HEK293 (cell line): ENCODE results near the gene SLC5A1.

Source experiments
- CTCF ChIA-PET: fragments of 350-600 bp; formaldehyde crosslinking; extraction: SDS; loops from one replicate; lab custom pipeline; 2021; ENCODE audit warnings: antibody characterized with exemption; lab: Yijun Ruan, JAX
- POLR2A ChIA-PET: fragments of 300-600 bp; formaldehyde crosslinking; extraction: SDS; loops from one replicate; lab custom pipeline; 2020; ENCODE audit warnings: antibody characterized with exemption, inconsistent platforms; lab: Yijun Ruan, JAX
- H3K27ac ChIP-seq: fragments of 200-500 bp; sonication (Bioruptor generic); 2 replicates; pipeline ENCODE4 v1.5.1; 2014; ENCODE audit warnings: low read depth, low read length, control low read depth, inconsistent platforms; ENCODE audit errors: extremely low read depth
- H3K36me3 ChIP-seq, 2 experiments: fragments of 200-500 bp in 1 of 2; sonication (Bioruptor generic) in 1 of 2; 1 replicate in 1 of 2; 2 replicates in 1 of 2; pipeline ENCODE4 v1.5.1; 2014 to 2017; ENCODE audit warnings: inconsistent platforms in 2 of 2, low read length in 2 of 2; ENCODE audit not compliant: control insufficient read depth in 2 of 2, insufficient read depth in 1 of 2
- H3K4me1 ChIP-seq: fragments of 200-500 bp; sonication (Bioruptor generic); 2 replicates; pipeline ENCODE4 v1.5.1; 2014; ENCODE audit warnings: mild to moderate bottlenecking, low read length, inconsistent platforms; ENCODE audit not compliant: control insufficient read depth, insufficient read depth
- H3K4me3 ChIP-seq: 2 replicates; pipeline ENCODE4 v1.5.1; 2011; ENCODE audit warnings: low read depth, mild to moderate bottlenecking, control low read depth, low read length, moderate library complexity
- H3K9me3 ChIP-seq: fragments of 200-500 bp; sonication (Bioruptor generic); 2 replicates; pipeline ENCODE4 v1.5.1; 2014; ENCODE audit warnings: low read depth, low read length, inconsistent platforms; ENCODE audit not compliant: control insufficient read depth, insufficient read depth
- KLF7 ChIP-seq: fragments of 450-650 bp; formaldehyde crosslinking; IDR thresholded peaks from 2 replicates; pipeline ENCODE4 v1.5.1; 2016; ENCODE audit warnings: missing biosample characterization, missing genetic modification characterization, borderline replicate concordance
- KLF9 ChIP-seq: fragments of 450-650 bp; formaldehyde crosslinking; IDR thresholded peaks from 2 replicates; pipeline ENCODE4 v1.5.1; 2016; ENCODE audit warnings: missing biosample characterization, missing genetic modification characterization, low read depth
- SETDB1 ChIP-seq: IDR thresholded peaks from one replicate; pipeline ENCODE4 v1.6.1; 2017; ENCODE audit warnings: mild to moderate bottlenecking, low read length, moderate library complexity, mixed read lengths; ENCODE audit not compliant: insufficient read length
- YY1 ChIP-seq: fragments of 450-650 bp; formaldehyde crosslinking; IDR thresholded peaks from 2 replicates; pipeline ENCODE4 v1.5.1; 2018; ENCODE audit warnings: missing biosample characterization, missing genetic modification characterization
- ZBTB7A ChIP-seq: fragments of 450-650 bp; formaldehyde crosslinking; IDR thresholded peaks from 2 replicates; pipeline ENCODE4 v1.5.1; 2016; ENCODE audit warnings: low read depth, missing biosample characterization, missing genetic modification characterization
- ZBTB8A ChIP-seq: fragments of 450-650 bp; formaldehyde crosslinking; IDR thresholded peaks from 2 replicates; pipeline ENCODE4 v1.5.1; 2016; ENCODE audit warnings: missing biosample characterization, missing genetic modification characterization
- ZFP3 ChIP-seq: fragments of 450-650 bp; formaldehyde crosslinking; IDR thresholded peaks from 2 replicates; pipeline ENCODE4 v1.5.1; 2016; ENCODE audit warnings: low read depth, missing biosample characterization, missing genetic modification characterization
- ZNF138 ChIP-seq: fragments of 450-650 bp; formaldehyde crosslinking; IDR thresholded peaks from 2 replicates; pipeline ENCODE4 v1.5.1; 2016; ENCODE audit warnings: missing biosample characterization, missing genetic modification characterization, borderline replicate concordance
- ZNF16 ChIP-seq: fragments of 450-650 bp; formaldehyde crosslinking; IDR thresholded peaks from 2 replicates; pipeline ENCODE4 v1.5.1; 2016; ENCODE audit warnings: low read depth, missing biosample characterization, missing genetic modification characterization
- ZNF18 ChIP-seq: fragments of 450-650 bp; formaldehyde crosslinking; IDR thresholded peaks from 2 replicates; pipeline ENCODE4 v1.5.1; 2016; ENCODE audit warnings: missing biosample characterization, missing genetic modification characterization
- ZNF19 ChIP-seq: fragments of 450-650 bp; formaldehyde crosslinking; IDR thresholded peaks from 2 replicates; pipeline ENCODE4; 2016; ENCODE audit warnings: missing biosample characterization, missing genetic modification characterization, low read depth
- ZNF221 ChIP-seq: fragments of 450-650 bp; formaldehyde crosslinking; IDR thresholded peaks from 2 replicates; pipeline ENCODE4 v1.5.1; 2017; ENCODE audit warnings: missing biosample characterization, missing genetic modification characterization, borderline replicate concordance
- ZNF248 ChIP-seq: fragments of 450-650 bp; formaldehyde crosslinking; IDR thresholded peaks from 2 replicates; pipeline ENCODE4 v1.5.1; 2017; ENCODE audit warnings: missing biosample characterization, missing genetic modification characterization
- ZNF266 ChIP-seq: fragments of 450-650 bp; formaldehyde crosslinking; IDR thresholded peaks from 2 replicates; pipeline ENCODE4 v1.5.1; 2016; ENCODE audit warnings: missing biosample characterization, missing genetic modification characterization, low read depth
- ZNF311 ChIP-seq: fragments of 450-650 bp; formaldehyde crosslinking; IDR thresholded peaks from 2 replicates; pipeline ENCODE4 v1.5.1; 2017; ENCODE audit warnings: missing biosample characterization, missing genetic modification characterization, borderline replicate concordance
- ZNF501 ChIP-seq: fragments of 450-650 bp; formaldehyde crosslinking; IDR thresholded peaks from 2 replicates; pipeline ENCODE4 v1.5.1; 2016; ENCODE audit warnings: missing biosample characterization, missing genetic modification characterization
- ZNF530 ChIP-seq: fragments of 450-650 bp; formaldehyde crosslinking; IDR thresholded peaks from 2 replicates; pipeline ENCODE4 v1.5.1; 2016; ENCODE audit warnings: low read depth, missing biosample characterization, missing genetic modification characterization
- ZNF555 ChIP-seq: fragments of 450-650 bp; formaldehyde crosslinking; conservative IDR thresholded peaks from 2 replicates; pipeline ENCODE4 v1.5.1; 2017; ENCODE audit warnings: missing biosample characterization, mild to moderate bottlenecking, missing genetic modification characterization, inconsistent platforms
- ZNF571 ChIP-seq: fragments of 450-650 bp; formaldehyde crosslinking; IDR thresholded peaks from 2 replicates; pipeline ENCODE4 v1.5.0; 2017; ENCODE audit warnings: missing biosample characterization, missing genetic modification characterization
- ZNF600 ChIP-seq: fragments of 450-650 bp; formaldehyde crosslinking; IDR thresholded peaks from 2 replicates; pipeline ENCODE4 v1.5.1; 2016; ENCODE audit warnings: missing biosample characterization, missing genetic modification characterization
- ZNF792 ChIP-seq: fragments of 450-650 bp; formaldehyde crosslinking; IDR thresholded peaks from 2 replicates; pipeline ENCODE4 v1.5.1; 2016; ENCODE audit warnings: missing biosample characterization, missing genetic modification characterization
- TF ChIP-seq, protein P1 (sequence below): fragments of 450-650 bp; formaldehyde crosslinking; IDR thresholded peaks from 2 replicates; pipeline ENCODE4 v1.5.1; 2016; ENCODE audit warnings: missing biosample characterization, missing genetic modification characterization, low read depth
- TF ChIP-seq, protein P2 (sequence below): fragments of 450-650 bp; formaldehyde crosslinking; IDR thresholded peaks from 2 replicates; pipeline ENCODE4 v1.5.1; 2016; ENCODE audit warnings: missing biosample characterization, missing genetic modification characterization
- TF ChIP-seq, protein P3 (sequence below): fragments of 450-650 bp; formaldehyde crosslinking; IDR thresholded peaks from 2 replicates; pipeline ENCODE4 v1.5.1; 2016; ENCODE audit warnings: missing biosample characterization, missing genetic modification characterization
- TF ChIP-seq, protein P4 (sequence below): fragments of 450-650 bp; formaldehyde crosslinking; IDR thresholded peaks from 2 replicates; pipeline ENCODE4 v1.5.1; 2016; ENCODE audit warnings: missing biosample characterization, missing genetic modification characterization
- TF ChIP-seq, protein P5 (sequence below): fragments of 450-650 bp; formaldehyde crosslinking; IDR thresholded peaks from 2 replicates; pipeline ENCODE4 v1.5.1; 2016; ENCODE audit warnings: missing biosample characterization, missing genetic modification characterization

Gene SLC5A1

DNA sequence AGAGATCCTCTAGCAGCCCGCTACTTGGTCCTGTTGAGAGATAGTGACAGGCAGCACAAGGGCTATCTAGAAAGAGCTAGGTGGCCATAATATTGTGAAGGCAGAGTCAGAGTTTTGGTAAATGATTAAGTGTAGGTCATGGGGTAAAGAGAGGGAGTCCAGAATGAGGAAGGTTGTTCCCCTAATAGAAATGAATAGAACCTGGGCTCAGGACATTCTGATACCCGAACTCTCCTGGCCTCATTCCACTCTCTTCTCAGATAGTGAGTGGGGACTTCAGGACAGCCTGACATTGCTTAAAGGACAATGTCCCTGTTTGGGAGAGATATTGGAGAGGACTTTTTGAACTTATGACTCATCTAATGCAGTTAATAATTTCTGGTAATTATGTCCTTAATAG, 20.6 kb downstream of the SLC5A1 start:
- Histone ChIP-seq H3K27ac (no peak overlapping the region), H3K36me3 (no peaks in the 10 kb centered on the region), H3K4me3 (no peak overlapping the region), H3K4me1 (no peaks in the 10 kb centered on the region), H3K9me3 (no peaks in the 10 kb centered on the region)
- CTCF ChIA-PET = no interaction called here
- TF ChIP-seq, protein P1, sequence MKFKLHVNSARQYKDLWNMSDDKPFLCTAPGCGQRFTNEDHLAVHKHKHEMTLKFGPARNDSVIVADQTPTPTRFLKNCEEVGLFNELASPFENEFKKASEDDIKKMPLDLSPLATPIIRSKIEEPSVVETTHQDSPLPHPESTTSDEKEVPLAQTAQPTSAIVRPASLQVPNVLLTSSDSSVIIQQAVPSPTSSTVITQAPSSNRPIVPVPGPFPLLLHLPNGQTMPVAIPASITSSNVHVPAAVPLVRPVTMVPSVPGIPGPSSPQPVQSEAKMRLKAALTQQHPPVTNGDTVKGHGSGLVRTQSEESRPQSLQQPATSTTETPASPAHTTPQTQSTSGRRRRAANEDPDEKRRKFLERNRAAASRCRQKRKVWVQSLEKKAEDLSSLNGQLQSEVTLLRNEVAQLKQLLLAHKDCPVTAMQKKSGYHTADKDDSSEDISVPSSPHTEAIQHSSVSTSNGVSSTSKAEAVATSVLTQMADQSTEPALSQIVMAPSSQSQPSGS (tag by site-specific recombination) = no peak
- TF ChIP-seq ZBTB8A (tag by site-specific recombination) = no peak
- no peak for TF ChIP-seq ZNF501 (tag by site-specific recombination)
- no peak for TF ChIP-seq ZFP3 (tag by site-specific recombination)
- no peak for TF ChIP-seq ZNF266
- no peak for TF ChIP-seq ZNF16 (tag by site-specific recombination)
- TF ChIP-seq ZNF18 (tag by site-specific recombination) = no peak
- TF ChIP-seq, protein P2, sequence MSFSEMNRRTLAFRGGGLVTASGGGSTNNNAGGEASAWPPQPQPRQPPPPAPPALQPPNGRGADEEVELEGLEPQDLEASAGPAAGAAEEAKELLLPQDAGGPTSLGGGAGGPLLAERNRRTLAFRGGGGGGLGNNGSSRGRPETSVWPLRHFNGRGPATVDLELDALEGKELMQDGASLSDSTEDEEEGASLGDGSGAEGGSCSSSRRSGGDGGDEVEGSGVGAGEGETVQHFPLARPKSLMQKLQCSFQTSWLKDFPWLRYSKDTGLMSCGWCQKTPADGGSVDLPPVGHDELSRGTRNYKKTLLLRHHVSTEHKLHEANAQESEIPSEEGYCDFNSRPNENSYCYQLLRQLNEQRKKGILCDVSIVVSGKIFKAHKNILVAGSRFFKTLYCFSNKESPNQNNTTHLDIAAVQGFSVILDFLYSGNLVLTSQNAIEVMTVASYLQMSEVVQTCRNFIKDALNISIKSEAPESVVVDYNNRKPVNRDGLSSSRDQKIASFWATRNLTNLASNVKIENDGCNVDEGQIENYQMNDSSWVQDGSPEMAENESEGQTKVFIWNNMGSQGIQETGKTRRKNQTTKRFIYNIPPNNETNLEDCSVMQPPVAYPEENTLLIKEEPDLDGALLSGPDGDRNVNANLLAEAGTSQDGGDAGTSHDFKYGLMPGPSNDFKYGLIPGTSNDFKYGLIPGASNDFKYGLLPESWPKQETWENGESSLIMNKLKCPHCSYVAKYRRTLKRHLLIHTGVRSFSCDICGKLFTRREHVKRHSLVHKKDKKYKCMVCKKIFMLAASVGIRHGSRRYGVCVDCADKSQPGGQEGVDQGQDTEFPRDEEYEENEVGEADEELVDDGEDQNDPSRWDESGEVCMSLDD = no peak
- no peak for TF ChIP-seq ZNF530 (tag by site-specific recombination)
- TF ChIP-seq ZNF792 (tag by site-specific recombination) = no peak
- no peak for TF ChIP-seq ZNF138 (tag by site-specific recombination)
- no peak for TF ChIP-seq ZNF248
- no peak for TF ChIP-seq SETDB1
- POLR2A ChIA-PET = interaction anchor here (0.6 kb wide), 1 partner anchor 19 kb away, joined by 7 read pairs; no protein-coding TSS in a partner anchor

- CTCF ChIA-PET = interaction anchor here (0.6 to 1.3 kb wide), 2 partner anchors 19 to 90 kb away, joined by 4 to 5 read pairs; no protein-coding TSS in a partner anchor
- no peak for TF ChIP-seq ZNF19 (tag by site-specific recombination)
- no peak for TF ChIP-seq ZNF311 (tag by site-specific recombination)
- no peak for TF ChIP-seq KLF7 (tag by site-specific recombination)
- TF ChIP-seq, protein P3, sequence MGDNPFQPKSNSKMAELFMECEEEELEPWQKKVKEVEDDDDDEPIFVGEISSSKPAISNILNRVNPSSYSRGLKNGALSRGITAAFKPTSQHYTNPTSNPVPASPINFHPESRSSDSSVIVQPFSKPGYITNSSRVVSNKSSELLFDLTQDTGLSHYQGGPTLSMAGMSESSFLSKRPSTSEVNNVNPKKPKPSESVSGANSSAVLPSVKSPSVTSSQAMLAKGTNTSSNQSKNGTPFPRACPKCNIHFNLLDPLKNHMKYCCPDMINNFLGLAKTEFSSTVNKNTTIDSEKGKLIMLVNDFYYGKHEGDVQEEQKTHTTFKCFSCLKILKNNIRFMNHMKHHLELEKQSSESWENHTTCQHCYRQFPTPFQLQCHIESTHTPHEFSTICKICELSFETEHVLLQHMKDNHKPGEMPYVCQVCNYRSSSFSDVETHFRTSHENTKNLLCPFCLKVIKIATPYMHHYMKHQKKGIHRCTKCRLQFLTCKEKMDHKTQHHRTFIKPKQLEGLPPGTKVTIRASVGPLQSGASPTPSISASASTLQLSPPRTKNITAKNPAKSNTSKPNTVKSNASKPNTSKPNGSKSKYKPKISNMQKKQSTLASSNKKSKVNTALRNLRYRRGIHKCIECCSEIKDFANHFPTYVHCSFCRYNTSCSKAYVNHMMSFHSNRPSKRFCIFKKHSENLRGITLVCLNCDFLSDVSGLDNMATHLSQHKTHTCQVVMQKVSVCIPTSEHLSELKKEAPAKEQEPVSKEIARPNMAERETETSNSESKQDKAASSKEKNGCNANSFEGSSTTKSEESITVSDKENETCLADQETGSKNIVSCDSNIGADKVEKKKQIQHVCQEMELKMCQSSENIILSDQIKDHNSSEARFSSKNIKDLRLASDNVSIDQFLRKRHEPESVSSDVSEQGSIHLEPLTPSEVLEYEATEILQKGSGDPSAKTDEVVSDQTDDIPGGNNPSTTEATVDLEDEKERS (tag by site-specific recombination) = no peak
- TF ChIP-seq ZNF221 (tag by site-specific recombination) = no peak
- no peak for TF ChIP-seq ZNF571 (tag by site-specific recombination)
- TF ChIP-seq ZNF600 (tag by site-specific recombination) = no peak
- TF ChIP-seq, protein P4, sequence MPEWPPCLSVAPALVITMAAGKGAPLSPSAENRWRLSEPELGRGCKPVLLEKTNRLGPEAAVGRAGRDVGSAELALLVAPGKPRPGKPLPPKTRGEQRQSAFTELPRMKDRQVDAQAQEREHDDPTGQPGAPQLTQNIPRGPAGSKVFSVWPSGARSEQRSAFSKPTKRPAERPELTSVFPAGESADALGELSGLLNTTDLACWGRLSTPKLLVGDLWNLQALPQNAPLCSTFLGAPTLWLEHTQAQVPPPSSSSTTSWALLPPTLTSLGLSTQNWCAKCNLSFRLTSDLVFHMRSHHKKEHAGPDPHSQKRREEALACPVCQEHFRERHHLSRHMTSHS (tag by site-specific recombination) = no peak
- no peak for TF ChIP-seq ZBTB7A (tag by site-specific recombination)
- TF ChIP-seq KLF9 = no peak
- TF ChIP-seq, protein P5, sequence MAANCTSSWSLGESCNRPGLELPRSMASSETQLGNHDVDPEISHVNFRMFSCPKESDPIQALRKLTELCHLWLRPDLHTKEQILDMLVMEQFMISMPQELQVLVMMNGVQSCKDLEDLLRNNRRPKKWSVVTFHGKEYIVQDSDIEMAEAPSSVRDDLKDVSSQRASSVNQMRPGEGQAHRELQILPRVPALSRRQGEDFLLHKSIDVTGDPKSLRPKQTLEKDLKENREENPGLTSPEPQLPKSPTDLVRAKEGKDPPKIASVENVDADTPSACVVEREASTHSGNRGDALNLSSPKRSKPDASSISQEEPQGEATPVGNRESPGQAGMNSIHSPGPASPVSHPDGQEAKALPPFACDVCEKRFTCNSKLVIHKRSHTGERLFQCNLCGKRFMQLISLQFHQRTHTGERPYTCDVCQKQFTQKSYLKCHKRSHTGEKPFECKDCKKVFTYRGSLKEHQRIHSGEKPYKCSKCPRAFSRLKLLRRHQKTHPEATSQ (tag by site-specific recombination) = no peak
- TF ChIP-seq YY1 = no peak
- no peak for TF ChIP-seq ZNF555 (tag by site-specific recombination)
Measured at GRCh38 chr22:32066820-32067219, 23.8 kb downstream of the SLC5A1 start.

More at GRCh38 chr22:32066820-32067219, 23.8 kb downstream of the SLC5A1 start:
- POLR2A ChIA-PET = no interaction called here
- Histone ChIP-seq H3K4me1 (no peaks in the 10 kb centered on the region), H3K4me3 (no peak overlapping the region), H3K27ac (no peak overlapping the region), H3K9me3 (no peaks in the 10 kb centered on the region), H3K36me3 (no peaks in the 10 kb centered on the region)
